Occipital lobe (tissue), 2 donors: ENCODE results near the gene ST7. TPM values are rescaled to one million over a fixed set of nuclear protein-coding genes. Genes with fewer than 3 reads are reported as not detected.

Source experiments
- DNase-seq: peaks from one replicate; lab custom pipeline; 2025; lab: John Stamatoyannopoulos, UW
- total RNA-seq: library from RNA; depleted of rRNA; stranded (reverse); fragments of >200 nt; gene quantifications from one replicate; pipeline ENCODE4 v1.2.3, GENCODE V29; 2014

ST7 gene
- total RNA-seq, 1 donor from 2014 or later, result 72.4 TPM

GRCh38 chr7:117065571-117066150 lies 112.4 kb downstream of the ST7 start:
- DNase-seq, result no peak

- DNase-seq, result no peak
These were observed 113.4 kb downstream of the ST7 start for GRCh38 chr7:117066668-117067067.

GRCh38 chr7:117067340-117067739 lies 114.0 kb downstream of the ST7 start:
- no peak for DNase-seq

- peak; percentile 6 for DNase-seq
These were observed 115.3 kb downstream of the ST7 start for GRCh38 chr7:117068511-117069145.

GRCh38 chr7:117069379-117069778 lies 116.1 kb downstream of the ST7 start:
- DNase-seq, result no peak

- no peak for DNase-seq
These were observed 118.2 kb downstream of the ST7 start for GRCh38 chr7:117071551-117071950.

GRCh38 chr7:117072620-117073118 lies 119.4 kb downstream of the ST7 start:
- peak; percentile 43 for DNase-seq

GRCh38 chr7:117074378-117074777 lies 121.1 kb downstream of the ST7 start:
- DNase-seq, result no peak

- no peak for DNase-seq
These were observed 122.6 kb downstream of the ST7 start for GRCh38 chr7:117075934-117076333.

- no peak for DNase-seq
These were observed 123.2 kb downstream of the ST7 start for GRCh38 chr7:117076426-117076943.

- no peak for DNase-seq
These were observed 124.4 kb downstream of the ST7 start for GRCh38 chr7:117077658-117078057.

GRCh38 chr7:117082647-117083046 lies 129.3 kb downstream of the ST7 start:
- no peak for DNase-seq

GRCh38 chr7:117083648-117084047 lies 130.3 kb downstream of the ST7 start:
- no peak for DNase-seq

GRCh38 chr7:117084286-117084685 lies 131.0 kb downstream of the ST7 start:
- DNase-seq, result no peak

- DNase-seq, result no peak
These were observed 132.0 kb downstream of the ST7 start for GRCh38 chr7:117085275-117085674.

- DNase-seq, result no peak
These were observed 132.6 kb downstream of the ST7 start for GRCh38 chr7:117085769-117086463.

- DNase-seq, result no peak
These were observed 133.5 kb downstream of the ST7 start for GRCh38 chr7:117086788-117087187.

GRCh38 chr7:117087639-117088396 lies 134.5 kb downstream of the ST7 start:
- DNase-seq, result no peak

- DNase-seq, result no peak
These were observed 135.4 kb downstream of the ST7 start for GRCh38 chr7:117088623-117089194.

GRCh38 chr7:117090791-117091190 lies 137.5 kb downstream of the ST7 start:
- DNase-seq, result no peak

GRCh38 chr7:117091721-117092120 lies 138.4 kb downstream of the ST7 start:
- DNase-seq, result no peak
